OCI-LY3 (cell line): ENCODE results near the gene ATG10.

Experiments used
- H2AFZ ChIP-seq: fragments of 200-600, 300-600 bp; shearing (Covaris generic); 2 replicates; pipeline ENCODE4 v1.6.0; 2014; ENCODE audit warnings: antibody characterized with exemption, low read depth, low read length
- H3K27ac ChIP-seq: fragments of 200-600, 300-600 bp; sonication (generic); 2 replicates; pipeline ENCODE4 v1.5.1; 2014; ENCODE audit warnings: mild to moderate bottlenecking, low read length, moderate library complexity, mixed read lengths
- H3K27me3 ChIP-seq: fragments of 200-600, 300-600 bp; sonication (generic); 2 replicates; pipeline ENCODE4 v1.6.1; 2014; ENCODE audit warnings: low read depth, low read length, mixed read lengths
- H3K36me3 ChIP-seq: fragments of 200-600, 300-600 bp; sonication (generic); replicated peaks from 2 replicates; pipeline ENCODE3; 2014; ENCODE audit warnings: low read depth, low read length, mixed read lengths
- H3K4me1 ChIP-seq: fragments of 300-600, 200-600 bp; sonication (generic); 2 replicates; pipeline ENCODE4 v1.6.1; 2014; ENCODE audit warnings: low read length, mixed read lengths
- H3K4me2 ChIP-seq: fragments of 200-600, 300-600 bp; sonication (generic); 2 replicates; pipeline ENCODE4 v1.6.1; 2014; ENCODE audit warnings: low read length, mixed read lengths
- H3K4me3 ChIP-seq: fragments of 300-600, 200-600 bp; sonication (generic); 2 replicates; pipeline ENCODE4 v1.5.1; 2014; ENCODE audit warnings: antibody characterized with exemption, mild to moderate bottlenecking, low read length, moderate library complexity
- H3K79me2 ChIP-seq: fragments of 300-600, 200-600 bp; shearing (Covaris generic); 2 replicates; pipeline ENCODE4 v1.6.1; 2014; ENCODE audit warnings: mild to moderate bottlenecking, low read length, mixed read lengths
- H3K9ac ChIP-seq: fragments of 300-600, 200-600 bp; shearing (Covaris generic); 2 replicates; pipeline ENCODE4 v1.6.0; 2014; ENCODE audit warnings: mild to moderate bottlenecking, low read length, moderate library complexity
- H3K9me3 ChIP-seq: fragments of 200-600, 300-600 bp; shearing (Covaris generic); 2 replicates; pipeline ENCODE4 v1.6.1; 2014; ENCODE audit warnings: low read length, mixed read lengths; ENCODE audit not compliant: insufficient read depth
- H4K20me1 ChIP-seq: fragments of 200-600, 300-600 bp; sonication (generic); 2 replicates; pipeline ENCODE4 v1.6.1; 2016; ENCODE audit warnings: low read length, mixed read lengths; ENCODE audit not compliant: insufficient read depth
- CTCF ChIP-seq: fragments of 200-600, 300-600 bp; sonication (generic); IDR thresholded peaks from 2 replicates; pipeline ENCODE4 v1.5.1; 2014; ENCODE audit warnings: antibody characterized with exemption, low read length, low read depth
- EZH2phosphoT487 ChIP-seq: fragments of 200-600 bp; shearing (Covaris generic); IDR thresholded peaks from 2 replicates; pipeline ENCODE4 v1.6.1; 2018; ENCODE audit warnings: antibody characterized with exemption, mixed run types, low read depth

ATG10 gene

DNA sequence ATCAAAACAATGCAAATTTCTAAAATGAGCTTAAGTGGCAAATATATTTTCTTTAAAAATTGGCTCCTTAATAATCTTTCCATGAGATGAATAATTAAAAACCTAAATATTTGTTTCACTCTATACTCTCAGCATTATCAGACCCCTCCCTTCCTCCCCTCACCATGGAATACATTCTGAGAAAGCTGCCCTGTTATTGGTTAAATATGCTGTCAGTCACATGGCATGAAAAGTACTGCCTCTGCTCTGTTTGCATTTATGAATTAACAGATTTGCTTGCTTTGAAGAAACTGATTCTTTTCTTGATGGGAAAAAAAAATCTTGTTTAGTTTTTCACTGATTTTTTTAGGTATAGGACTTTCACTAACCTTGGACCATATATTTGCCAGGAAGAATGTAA is 323.3 kb downstream of the ATG10 start:
- H2AFZ ChIP-seq = no peak overlapping the region
- peaks cover 19% of the 10 kb centered on the region; the same call in 1 of the 2 replicates for H3K4me1 ChIP-seq
- no peak overlapping the region for H3K4me3 ChIP-seq
- H3K9me3 ChIP-seq = no peaks in the 10 kb centered on the region
- H3K79me2 ChIP-seq = no peaks in the 10 kb centered on the region
- H3K4me2 ChIP-seq = no peak overlapping the region
- H3K27ac ChIP-seq = no peak overlapping the region
- H3K27me3 ChIP-seq = no peaks in the 10 kb centered on the region
- TF ChIP-seq EZH2phosphoT487 = no peak
- TF ChIP-seq CTCF = no peak
- H3K36me3 ChIP-seq = no peaks in the 10 kb centered on the region
- H3K9ac ChIP-seq = no peak overlapping the region
- no peaks in the 10 kb centered on the region for H4K20me1 ChIP-seq

- Histone ChIP-seq H3K27me3 (no peaks in the 10 kb centered on the region), H3K79me2 (no peaks in the 10 kb centered on the region), H3K4me1 (peaks cover 19% of the 10 kb centered on the region; the same call in 1 of the 2 replicates), H3K4me3 (no peak overlapping the region), H4K20me1 (no peaks in the 10 kb centered on the region), H3K9me3 (no peaks in the 10 kb centered on the region), H3K27ac (no peak overlapping the region), H2AFZ (no peak overlapping the region), H3K9ac (no peak overlapping the region), H3K4me2 (no peak overlapping the region), H3K36me3 (no peaks in the 10 kb centered on the region)
- TF ChIP-seq EZH2phosphoT487 (no peak), CTCF (no peak)
Observed at GRCh38 chr5:82295959-82296531, 324.2 kb downstream of the ATG10 start.

- H3K27me3 ChIP-seq = no peaks in the 10 kb centered on the region
Observed at GRCh38 chr5:82296929-82297328, 325.1 kb downstream of the ATG10 start.

GRCh38 chr5:82297711-82298110 is 325.9 kb downstream of the ATG10 start:
- Histone ChIP-seq H3K4me2 (no peak overlapping the region), H3K36me3 (no peaks in the 10 kb centered on the region)
- TF ChIP-seq EZH2phosphoT487 (no peak), CTCF (no peak)

More at GRCh38 chr5:82296929-82297328, 325.1 kb downstream of the ATG10 start:
- H3K4me2 ChIP-seq = no peak overlapping the region
- H3K36me3 ChIP-seq = no peaks in the 10 kb centered on the region
- peaks cover 19% of the 10 kb centered on the region; the same call in 1 of the 2 replicates for H3K4me1 ChIP-seq
- H2AFZ ChIP-seq = no peak overlapping the region
- TF ChIP-seq CTCF = no peak; the same call in 1 of the 2 replicates
- no peak for TF ChIP-seq EZH2phosphoT487
- no peaks in the 10 kb centered on the region for H3K9me3 ChIP-seq
- no peak overlapping the region for H3K4me3 ChIP-seq
- no peaks in the 10 kb centered on the region for H4K20me1 ChIP-seq
- no peak overlapping the region for H3K9ac ChIP-seq
- no peak overlapping the region for H3K27ac ChIP-seq
- no peaks in the 10 kb centered on the region for H3K79me2 ChIP-seq

More at GRCh38 chr5:82297711-82298110, 325.9 kb downstream of the ATG10 start:
- no peak overlapping the region for H3K27ac ChIP-seq
- H3K79me2 ChIP-seq = no peaks in the 10 kb centered on the region
- no peak overlapping the region for H3K9ac ChIP-seq
- H3K4me1 ChIP-seq = peaks cover 19% of the 10 kb centered on the region; the same call in 1 of the 2 replicates
- H3K27me3 ChIP-seq = no peaks in the 10 kb centered on the region
- no peaks in the 10 kb centered on the region for H4K20me1 ChIP-seq
- H3K9me3 ChIP-seq = no peaks in the 10 kb centered on the region
- H2AFZ ChIP-seq = no peak overlapping the region
- H3K4me3 ChIP-seq = no peak overlapping the region
